Gastrocnemius medialis (tissue), 4 donors: ENCODE measurements around the gene CFAP20. TPM values are rescaled to one million over a fixed set of nuclear protein-coding genes. Genes with fewer than 3 reads are reported as not detected.

Experiments used
- ATAC-seq, 2 donors: fragments of 150-250 bp; one replicate each; pipeline ENCODE4 v1.9.1; 2016
- DNase-seq, 2 donors: peaks; one replicate each; pipeline ENCODE4 v3.0.0-alpha.2; 2019
- H3K27ac ChIP-seq, 4 donors: fragments of 200-600 bp; sonication (generic); 1 replicate in 1 of 4; 2 replicates in 3 of 4; pipeline ENCODE4 v1.5.1; 2016 to 2018; ENCODE audit warnings: mild to moderate bottlenecking in 2 of 4, moderate library complexity in 1 of 4
- H3K27me3 ChIP-seq, 3 donors: fragments of 200-600 bp; sonication (generic) in 2 of 3; 1 replicate in 1 of 3; 2 replicates in 2 of 3; pipeline versions ENCODE4 v1.5.1 to v1.6.0; 2016 to 2019; ENCODE audit warnings: mild to moderate bottlenecking in 1 of 3, moderate library complexity in 1 of 3
- H3K36me3 ChIP-seq, 2 donors: fragments of 200-600 bp; sonication (generic) in 1 of 2; one replicate each; pipeline ENCODE4 v1.5.1; 2017 to 2018
- H3K4me1 ChIP-seq, 2 donors: fragments of 200-600 bp; sonication (generic) in 1 of 2; one replicate each; pipeline ENCODE4 v1.5.1; 2016 to 2017; ENCODE audit warnings: mild to moderate bottlenecking in 2 of 2
- H3K4me3 ChIP-seq, 4 donors: fragments of 200-600 bp; sonication (generic) in 3 of 4; 1 replicate in 1 of 4; 2 replicates in 3 of 4; pipeline ENCODE4 v1.5.1; 2016 to 2019; ENCODE audit warnings: mild to moderate bottlenecking in 2 of 4
- H3K9me3 ChIP-seq, 3 donors: fragments of 200-600 bp; sonication (generic) in 2 of 3; 1 replicate in 1 of 3; 2 replicates in 2 of 3; pipeline ENCODE4 v1.5.1; 2016 to 2019
- CTCF ChIP-seq, 5 experiments: fragments of 450-650 bp in 3 of 5; fragments of 200-600 bp in 2 of 5; sonication (generic) in 2 of 5; IDR thresholded peaks in 4 of 5; conservative IDR thresholded peaks in 1 of 5; 1 replicate in 4 of 5; 2 replicates in 1 of 5; pipeline ENCODE4 v1.5.1; 2016 to 2019; ENCODE audit warnings: antibody characterized with exemption in 5 of 5, mild to moderate bottlenecking in 3 of 5, moderate library complexity in 3 of 5
- POLR2A ChIP-seq, 2 donors: fragments of 450-650 bp; IDR thresholded peaks; one replicate each; pipeline ENCODE4 v1.6.1; 2017; ENCODE audit warnings: antibody characterized with exemption in 2 of 2, mild to moderate bottlenecking in 2 of 2, moderate library complexity in 2 of 2
- in situ Hi-C, 4 donors: fragments of 200-750 bp; cut with MboI; loops; one replicate each; pipeline versions ENCODE4 v1.15.0 to v1.8.0; 2017; ENCODE audit warnings: low sequenced_read_pairs in 4 of 4
- intact Hi-C: fragments of 100-400 bp; cut with DNase I; formaldehyde crosslinking; loops from one replicate; pipeline ENCODE4 v1.15.1; 2023; ENCODE audit warnings: low total_unique reads
- total RNA-seq, 4 donors: library from RNA; depleted of rRNA; stranded (reverse); fragments of >200 nt; gene quantifications; one replicate each; pipeline versions ENCODE4 v1.1.0 to v1.2.3, GENCODE V29; 2016

CFAP20 gene
- total RNA-seq, 4 donors from 2014 or later, result 6.5 to 16.0 (median 9.1) TPM

GRCh38 chr16:58070585-58070984 lies 58.6 kb downstream of the CFAP20 start:
- TF ChIP-seq CTCF (IDR thresholded peaks at IDR 0.05 in 4 of 5, conservative IDR thresholded peaks at IDR 0.05 in 1 of 5), result no peak
- no peak for TF ChIP-seq POLR2A (IDR thresholded peaks at IDR 0.05)
- Histone ChIP-seq H3K9me3 (no peaks in the 10 kb centered on the region), H3K36me3 (no peaks in the 10 kb centered on the region), H3K4me1 (no peaks in the 10 kb centered on the region), H3K27me3 (no peaks in the 10 kb centered on the region), H3K4me3 (no peak overlapping the region), H3K27ac (no peak overlapping the region)
- intact Hi-C loops, result no loop called here
- ATAC-seq (no peak), DNase-seq (no peak)
- in situ Hi-C loops, result no loop called here

Other genes with a start within 250 kb of the CFAP20 start
- gene CNGB1, start 158.3 kb downstream of the CFAP20 start, total RNA-seq, result not detected
- 1 to 10 TPM; 4.4 to 7.5 (median 6.7) TPM for gene ZNF319, start 128.7 kb downstream of the CFAP20 start, total RNA-seq
- gene USB1, start 128.0 kb downstream of the CFAP20 start, total RNA-seq, result 10 to 100 TPM in 2 of 4 donors, 1 to 10 TPM in 2; 5.7 to 31.2 (median 15.9) TPM
- 1 to 10 TPM; 2.9 to 8.1 (median 4.9) TPM for gene MMP15, start 103.6 kb downstream of the CFAP20 start, total RNA-seq
- 10 to 100 TPM; 14.0 to 29.5 (median 20.4) TPM for gene CSNK2A2, start 68.7 kb upstream of the CFAP20 start, total RNA-seq
- gene PRSS54, start 165.6 kb upstream of the CFAP20 start, total RNA-seq, result not detected